Measurements from ENCODE around the gene NKPD1. TPM values are rescaled to one million over a fixed set of nuclear protein-coding genes. Genes with fewer than 3 reads are reported as not detected.

NKPD1 gene
- total and polyA plus RNA-seq, 2 experiments from 2014 or later: 0.24 to 1.3 TPM

- Histone ChIP-seq H3K36me3 (ENCODE audit: insufficient read depth) (no peaks in the 10 kb centered on the region), H3K79me2 (replicated peaks; ENCODE audit: insufficient read depth) (peaks cover 9% of the 10 kb centered on the region)
- no peaks in the 10 kb centered on the region for H3K9me3 Mint-ChIP-seq
Measured at GRCh38 chr19:45182758-45183157, 22.0 kb upstream of the NKPD1 start.

More at GRCh38 chr19:45182758-45183157, 22.0 kb upstream of the NKPD1 start:
- Histone ChIP-seq H2AFZ (no peak overlapping the region), H3F3A (replicated peaks; ENCODE audit: low read depth) (no peaks in the 10 kb centered on the region), H3K4me3 (no peak overlapping the region), H4K20me1 (replicated peaks; ENCODE audit: insufficient read depth) (no peaks in the 10 kb centered on the region), H3K4me1 (ENCODE audit: insufficient read depth) (peaks cover 3% of the 10 kb centered on the region; the same call in 1 of the 2 replicates), H3K4me2 (no peak overlapping the region), H3K9me2 (ENCODE audit: insufficient read depth) (no peaks in the 10 kb centered on the region), H3K27me3 (ENCODE audit: insufficient read depth) (peaks cover 6% of the 10 kb centered on the region; the same call in 1 of the 2 replicates), H3K27ac (ENCODE audit: low read depth) (no peak overlapping the region)
- Mint-ChIP-seq H3K36me3 (ENCODE audit: low read depth) (peaks cover 3% of the 10 kb centered on the region; the same call in 1 of the 3 replicates), H3K4me1 (peaks cover 2% of the 10 kb centered on the region; the same call in 2 of the 3 replicates), H3K4me3 (no peak overlapping the region), H3K27me3 (ENCODE audit: insufficient read depth, low read depth, poor library complexity) (peaks cover 24% of the 10 kb centered on the region), H3K27ac (no peak overlapping the region; the same call in 1 of the 2 replicates)
- ATAC-seq (no peak), DNase-seq (ENCODE audit: low spot score) (no peak)
- TF ChIP-seq, protein P1, sequence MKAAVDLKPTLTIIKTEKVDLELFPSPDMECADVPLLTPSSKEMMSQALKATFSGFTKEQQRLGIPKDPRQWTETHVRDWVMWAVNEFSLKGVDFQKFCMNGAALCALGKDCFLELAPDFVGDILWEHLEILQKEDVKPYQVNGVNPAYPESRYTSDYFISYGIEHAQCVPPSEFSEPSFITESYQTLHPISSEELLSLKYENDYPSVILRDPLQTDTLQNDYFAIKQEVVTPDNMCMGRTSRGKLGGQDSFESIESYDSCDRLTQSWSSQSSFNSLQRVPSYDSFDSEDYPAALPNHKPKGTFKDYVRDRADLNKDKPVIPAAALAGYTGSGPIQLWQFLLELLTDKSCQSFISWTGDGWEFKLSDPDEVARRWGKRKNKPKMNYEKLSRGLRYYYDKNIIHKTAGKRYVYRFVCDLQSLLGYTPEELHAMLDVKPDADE (IDR thresholded peaks at IDR 0.05): no peak
- TF ChIP-seq ZNF462 (CRISPR knock-in tag; IDR thresholded peaks at IDR 0.05): no peak
- TF ChIP-seq, protein P2, sequence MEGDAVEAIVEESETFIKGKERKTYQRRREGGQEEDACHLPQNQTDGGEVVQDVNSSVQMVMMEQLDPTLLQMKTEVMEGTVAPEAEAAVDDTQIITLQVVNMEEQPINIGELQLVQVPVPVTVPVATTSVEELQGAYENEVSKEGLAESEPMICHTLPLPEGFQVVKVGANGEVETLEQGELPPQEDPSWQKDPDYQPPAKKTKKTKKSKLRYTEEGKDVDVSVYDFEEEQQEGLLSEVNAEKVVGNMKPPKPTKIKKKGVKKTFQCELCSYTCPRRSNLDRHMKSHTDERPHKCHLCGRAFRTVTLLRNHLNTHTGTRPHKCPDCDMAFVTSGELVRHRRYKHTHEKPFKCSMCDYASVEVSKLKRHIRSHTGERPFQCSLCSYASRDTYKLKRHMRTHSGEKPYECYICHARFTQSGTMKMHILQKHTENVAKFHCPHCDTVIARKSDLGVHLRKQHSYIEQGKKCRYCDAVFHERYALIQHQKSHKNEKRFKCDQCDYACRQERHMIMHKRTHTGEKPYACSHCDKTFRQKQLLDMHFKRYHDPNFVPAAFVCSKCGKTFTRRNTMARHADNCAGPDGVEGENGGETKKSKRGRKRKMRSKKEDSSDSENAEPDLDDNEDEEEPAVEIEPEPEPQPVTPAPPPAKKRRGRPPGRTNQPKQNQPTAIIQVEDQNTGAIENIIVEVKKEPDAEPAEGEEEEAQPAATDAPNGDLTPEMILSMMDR (conservative IDR thresholded peaks at IDR 0.05; ENCODE audit: low read depth in 2 of 2): no peak
- no peak for TF ChIP-seq EZH2phosphoT487 (IDR thresholded peaks at IDR 0.05; ENCODE audit: unreplicated experiment)
- no peak for TF ChIP-seq EZH2 (IDR thresholded peaks at IDR 0.05; ENCODE audit: low read depth, unreplicated experiment)
